Fibroblast of lung (primary cell): ENCODE measurements around the gene AKIRIN2. TPM values are rescaled to one million over a fixed set of nuclear protein-coding genes. Genes with fewer than 3 reads are reported as not detected.
A peak's percentile ranks its signal among the peaks of the same experiment; 100 is the strongest.
"Not testable (repeated sequence)": the region's sequence is repeated elsewhere in the genome, so short reads cannot be mapped to it uniquely, and the experiment has no call there.

Source experiments
- DNase-seq, 2 donors: peaks; one replicate each; pipeline versions ENCODE4 v3.0.0 to v3.0.0-alpha.2; 2010; ENCODE audit warnings: low read depth in 2 of 2
- H2AFZ ChIP-seq: 2 replicates; pipeline ENCODE4 v1.5.1; 2012; ENCODE audit warnings: low read length, control low read depth, inconsistent platforms
- H3K27ac ChIP-seq: 2 replicates; pipeline ENCODE4 v1.5.1; 2011; ENCODE audit warnings: low read length, control low read depth; ENCODE audit not compliant: insufficient read depth
- H3K27me3 ChIP-seq: 2 replicates; pipeline ENCODE4 v1.5.1; 2011; ENCODE audit warnings: mild to moderate bottlenecking, low read length; ENCODE audit not compliant: control insufficient read depth, insufficient read depth
- H3K36me3 ChIP-seq: 2 replicates; pipeline ENCODE4 v1.5.1; 2011; ENCODE audit warnings: low read length; ENCODE audit not compliant: control insufficient read depth, insufficient read depth
- H3K4me1 ChIP-seq: 2 replicates; pipeline ENCODE4 v1.5.1; 2011; ENCODE audit warnings: low read length; ENCODE audit not compliant: control insufficient read depth, insufficient read depth; ENCODE audit errors: extremely low read depth
- H3K4me2 ChIP-seq: 2 replicates; pipeline ENCODE4 v1.5.1; 2011; ENCODE audit warnings: low read length, control low read depth; ENCODE audit not compliant: insufficient read depth; ENCODE audit errors: extremely low read depth
- H3K4me3 ChIP-seq, 4 experiments: fragments of 200-600 bp in 1 of 4; sonication (generic) in 1 of 4; replicated peaks in 1 of 4; 2 replicates each; pipeline ENCODE4 v1.5.1; 2011 to 2016; ENCODE audit warnings: low read length in 4 of 4, low read depth in 3 of 4, mild to moderate bottlenecking in 3 of 4, control low read depth in 2 of 4, inconsistent platforms in 1 of 4, mixed read lengths in 1 of 4; ENCODE audit not compliant: insufficient read depth in 1 of 4; ENCODE audit errors: control extremely low read depth in 1 of 4
- H3K79me2 ChIP-seq: 2 replicates; pipeline ENCODE4 v1.5.1; 2012; ENCODE audit warnings: mild to moderate bottlenecking, low read length, inconsistent platforms; ENCODE audit not compliant: control insufficient read depth, insufficient read depth
- H3K9ac ChIP-seq: 2 replicates; pipeline ENCODE4 v1.5.1; 2011; ENCODE audit warnings: mild to moderate bottlenecking, low read length, control low read depth; ENCODE audit not compliant: insufficient read depth
- H3K9me3 ChIP-seq: 2 replicates; pipeline ENCODE4 v1.5.1; 2012; ENCODE audit warnings: low read depth, low read length; ENCODE audit not compliant: control insufficient read depth, insufficient read depth
- H4K20me1 ChIP-seq: 2 replicates; pipeline ENCODE4 v1.5.1; 2011; ENCODE audit warnings: low read length; ENCODE audit not compliant: control insufficient read depth, insufficient read depth; ENCODE audit errors: extremely low read depth
- EZH2 ChIP-seq: IDR thresholded peaks from 2 replicates; pipeline ENCODE4 v1.5.1; 2012; ENCODE audit warnings: low read length, control low read depth, mild to moderate bottlenecking; ENCODE audit errors: missing control alignments
- polyA plus RNA-seq, 2 donors: library from polyadenylated mRNA; depleted of rRNA in 1 of 2; stranded (reverse) in 1 of 2; unstranded in 1 of 2; fragments of >200 nt; gene quantifications; 2 replicates each; pipeline ENCODE4 v1.2.1, GENCODE V29; 2011 to 2012; ENCODE audit warnings: missing spikeins in 1 of 2
- total RNA-seq: library from RNA; depleted of rRNA; stranded (reverse); fragments of >200 nt; gene quantifications from 2 replicates; pipeline ENCODE4 v1.2.1, GENCODE V29; 2014
- TF ChIP-seq, protein P1 (sequence below), 2 donors: IDR thresholded peaks in 1 of 2; conservative IDR thresholded peaks in 1 of 2; 1 replicate in 1 of 2; 2 replicates in 1 of 2; pipeline ENCODE4 v1.5.1; 2011 to 2012; ENCODE audit warnings: low read length in 2 of 2, control low read depth in 1 of 2, inconsistent platforms in 1 of 2, low read depth in 1 of 2, mild to moderate bottlenecking in 1 of 2

Gene AKIRIN2
- total and polyA plus RNA-seq, 2 donors (not counting 1 experiment from before 2014, with no cell fraction given): 33.7 to 41.0 TPM

DNA sequence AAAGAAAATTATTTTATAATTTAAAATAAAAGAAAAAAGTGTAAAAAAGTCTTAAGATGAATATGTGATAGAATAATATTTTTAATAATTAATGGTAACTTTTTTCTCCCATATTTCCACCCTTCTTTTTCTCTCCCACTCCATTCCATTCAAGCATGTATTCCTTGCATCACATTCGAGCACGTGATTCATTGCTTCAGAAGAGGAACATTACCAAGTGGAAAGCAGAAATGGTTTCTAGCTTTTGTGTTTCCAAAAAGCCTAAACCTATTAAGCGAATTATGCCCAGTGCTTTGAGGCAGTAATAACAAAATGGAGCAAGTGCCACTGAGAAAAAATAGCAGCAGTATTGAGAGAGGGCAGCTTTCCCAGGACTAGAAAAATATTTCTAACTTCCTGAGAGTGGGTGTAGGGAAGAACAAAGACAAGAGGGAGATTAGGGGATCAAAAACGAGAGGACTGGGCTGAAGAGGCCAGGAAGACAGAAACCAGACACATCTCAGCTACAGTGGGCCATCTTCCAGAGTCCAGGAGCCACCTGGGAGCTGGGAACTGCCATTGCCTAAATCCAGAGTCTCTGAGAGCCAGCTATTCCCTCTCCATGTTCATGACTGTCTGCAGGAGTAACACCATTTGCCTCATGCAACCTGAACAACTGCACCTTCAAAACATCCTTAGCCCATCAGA lies 15.0 kb upstream of the AKIRIN2 start:
- no peak overlapping the region for H2AFZ ChIP-seq
- TF ChIP-seq, protein P1, sequence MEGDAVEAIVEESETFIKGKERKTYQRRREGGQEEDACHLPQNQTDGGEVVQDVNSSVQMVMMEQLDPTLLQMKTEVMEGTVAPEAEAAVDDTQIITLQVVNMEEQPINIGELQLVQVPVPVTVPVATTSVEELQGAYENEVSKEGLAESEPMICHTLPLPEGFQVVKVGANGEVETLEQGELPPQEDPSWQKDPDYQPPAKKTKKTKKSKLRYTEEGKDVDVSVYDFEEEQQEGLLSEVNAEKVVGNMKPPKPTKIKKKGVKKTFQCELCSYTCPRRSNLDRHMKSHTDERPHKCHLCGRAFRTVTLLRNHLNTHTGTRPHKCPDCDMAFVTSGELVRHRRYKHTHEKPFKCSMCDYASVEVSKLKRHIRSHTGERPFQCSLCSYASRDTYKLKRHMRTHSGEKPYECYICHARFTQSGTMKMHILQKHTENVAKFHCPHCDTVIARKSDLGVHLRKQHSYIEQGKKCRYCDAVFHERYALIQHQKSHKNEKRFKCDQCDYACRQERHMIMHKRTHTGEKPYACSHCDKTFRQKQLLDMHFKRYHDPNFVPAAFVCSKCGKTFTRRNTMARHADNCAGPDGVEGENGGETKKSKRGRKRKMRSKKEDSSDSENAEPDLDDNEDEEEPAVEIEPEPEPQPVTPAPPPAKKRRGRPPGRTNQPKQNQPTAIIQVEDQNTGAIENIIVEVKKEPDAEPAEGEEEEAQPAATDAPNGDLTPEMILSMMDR (conservative IDR thresholded peaks at IDR 0.05 in 1 of 2, IDR thresholded peaks at IDR 0.05 in 1 of 2; ENCODE audit: low read depth in 1 of 2, low read length in 2 of 2): no peak
- no peak for TF ChIP-seq EZH2
- no peak overlapping the region for H3K27ac ChIP-seq

DNA sequence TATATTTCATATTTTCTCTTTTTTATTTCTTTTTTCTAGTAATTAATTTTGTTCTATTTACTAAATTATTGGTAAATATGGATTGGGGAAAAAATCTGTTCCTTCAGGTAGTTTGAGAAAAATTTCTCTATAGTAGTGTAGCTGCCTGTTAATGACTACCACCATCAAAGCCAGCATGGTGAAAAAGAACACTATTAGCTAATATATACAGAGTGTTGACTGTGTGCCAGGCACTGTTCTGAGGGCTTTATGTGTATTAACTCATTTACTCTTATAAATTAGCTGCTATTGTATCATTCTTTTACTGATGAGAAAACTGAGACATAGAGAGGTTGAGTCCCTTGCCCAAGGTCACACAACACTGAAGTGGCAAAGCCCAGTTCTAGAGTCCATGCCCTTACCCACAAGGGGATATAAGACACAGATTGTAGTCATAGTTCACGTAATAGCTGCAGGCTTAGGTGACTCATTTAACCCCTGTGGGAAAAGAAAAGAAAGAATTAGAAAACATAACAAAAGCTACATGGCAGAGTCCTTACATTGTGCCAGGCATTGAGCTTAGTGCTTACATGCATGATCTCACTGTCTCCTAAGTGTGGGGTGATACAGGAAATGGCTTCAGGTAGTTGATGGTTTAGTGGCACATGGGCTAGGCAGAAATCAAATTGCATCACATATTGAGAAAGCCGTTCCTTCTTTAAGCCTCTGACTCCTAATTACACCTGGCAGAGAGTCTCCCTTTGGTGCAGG lies 12.2 kb upstream of the AKIRIN2 start:
- TF ChIP-seq, protein P1 (conservative IDR thresholded peaks at IDR 0.05 in 1 of 2, IDR thresholded peaks at IDR 0.05 in 1 of 2; ENCODE audit: low read depth in 1 of 2, low read length in 2 of 2): no peak
- no peak for TF ChIP-seq EZH2
- Histone ChIP-seq H3K9ac (no peak overlapping the region), H3K27ac (peak overlapping the region; percentile 8), H3K36me3 (no peaks in the 10 kb centered on the region), H3K9me3 (no peaks in the 10 kb centered on the region), H3K79me2 (no peaks in the 10 kb centered on the region), H2AFZ (no peak overlapping the region), H3K4me3 (no peak overlapping the region), H3K4me1 (peaks cover 3% of the 10 kb centered on the region), H4K20me1 (no peaks in the 10 kb centered on the region), H3K27me3 (no peaks in the 10 kb centered on the region), H3K4me2 (peak overlapping the region; percentile 37)
- DNase-seq: peak; percentile 88 to 89

More for the DNA sequence above, 15.0 kb upstream of the AKIRIN2 start:
- Histone ChIP-seq H3K79me2 (no peaks in the 10 kb centered on the region), H4K20me1 (no peaks in the 10 kb centered on the region), H3K27me3 (no peaks in the 10 kb centered on the region), H3K4me2 (no peak overlapping the region), H3K9ac (no peak overlapping the region), H3K36me3 (no peaks in the 10 kb centered on the region), H3K4me1 (peaks cover 4% of the 10 kb centered on the region), H3K4me3 (no peak overlapping the region), H3K9me3 (no peaks in the 10 kb centered on the region)
- no peak for DNase-seq

DNA sequence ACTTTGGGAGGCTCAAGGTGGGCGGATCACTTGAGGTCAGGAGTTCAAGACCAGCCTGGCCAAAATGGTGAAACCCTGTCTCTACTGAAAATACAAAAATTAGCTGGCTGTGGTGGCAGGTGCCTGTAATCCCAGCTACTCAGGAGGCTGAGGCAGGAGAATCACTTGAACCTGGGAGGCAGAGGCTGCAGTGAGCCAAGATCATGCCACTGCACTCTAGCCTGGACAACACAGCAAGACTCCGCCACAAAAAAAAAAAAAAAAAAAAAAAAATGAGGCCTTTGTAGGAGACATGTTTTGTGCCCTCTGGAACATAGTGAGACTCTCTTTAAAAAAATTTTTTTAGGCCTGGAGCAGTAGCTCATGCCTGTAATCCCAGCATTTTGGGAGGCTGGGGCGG lies 10.7 kb upstream of the AKIRIN2 start:
- H3K9ac ChIP-seq, H2AFZ ChIP-seq, H3K36me3 ChIP-seq, H3K4me1 ChIP-seq, H3K27ac ChIP-seq, H3K4me3 ChIP-seq, H3K4me2 ChIP-seq, H3K27me3 ChIP-seq, H3K79me2 ChIP-seq, DNase-seq, H3K9me3 ChIP-seq, H4K20me1 ChIP-seq: not testable (repeated sequence)
